ENCODE measurements around the gene PCSK1N. TPM values are rescaled to one million over a fixed set of nuclear protein-coding genes. Genes with fewer than 3 reads are reported as not detected.

Gene PCSK1N
- total RNA-seq, 4 donors from 2014 or later = 2.9 to 16.7 (median 8.5) TPM

DNA sequence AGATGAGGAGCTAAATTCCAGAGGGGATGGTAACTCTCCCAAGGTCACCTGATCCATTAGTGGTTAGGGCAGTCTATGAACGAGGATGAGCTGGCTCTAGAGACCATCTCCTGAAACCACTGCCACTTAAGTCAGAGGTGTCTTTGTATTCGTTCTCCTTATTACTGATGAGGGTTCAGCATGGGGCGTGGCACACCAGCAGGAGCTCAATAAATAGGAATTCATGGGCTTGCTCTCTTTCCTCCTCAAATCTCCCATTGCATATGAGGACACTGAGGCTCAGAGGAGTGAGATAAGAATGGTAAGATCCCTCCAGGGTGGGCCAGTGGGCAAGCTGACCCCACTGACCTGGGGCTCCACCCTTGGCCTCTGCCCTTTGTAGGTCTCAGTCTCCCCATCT is 50.7 kb downstream of the PCSK1N start:
- no peak for TF ChIP-seq POLR2A (IDR thresholded peaks at IDR 0.05)
- TF ChIP-seq, protein P1, sequence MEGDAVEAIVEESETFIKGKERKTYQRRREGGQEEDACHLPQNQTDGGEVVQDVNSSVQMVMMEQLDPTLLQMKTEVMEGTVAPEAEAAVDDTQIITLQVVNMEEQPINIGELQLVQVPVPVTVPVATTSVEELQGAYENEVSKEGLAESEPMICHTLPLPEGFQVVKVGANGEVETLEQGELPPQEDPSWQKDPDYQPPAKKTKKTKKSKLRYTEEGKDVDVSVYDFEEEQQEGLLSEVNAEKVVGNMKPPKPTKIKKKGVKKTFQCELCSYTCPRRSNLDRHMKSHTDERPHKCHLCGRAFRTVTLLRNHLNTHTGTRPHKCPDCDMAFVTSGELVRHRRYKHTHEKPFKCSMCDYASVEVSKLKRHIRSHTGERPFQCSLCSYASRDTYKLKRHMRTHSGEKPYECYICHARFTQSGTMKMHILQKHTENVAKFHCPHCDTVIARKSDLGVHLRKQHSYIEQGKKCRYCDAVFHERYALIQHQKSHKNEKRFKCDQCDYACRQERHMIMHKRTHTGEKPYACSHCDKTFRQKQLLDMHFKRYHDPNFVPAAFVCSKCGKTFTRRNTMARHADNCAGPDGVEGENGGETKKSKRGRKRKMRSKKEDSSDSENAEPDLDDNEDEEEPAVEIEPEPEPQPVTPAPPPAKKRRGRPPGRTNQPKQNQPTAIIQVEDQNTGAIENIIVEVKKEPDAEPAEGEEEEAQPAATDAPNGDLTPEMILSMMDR (IDR thresholded peaks at IDR 0.05) = no peak
- no peak overlapping the region for H3K4me3 ChIP-seq (ENCODE audit: low read depth, poor library complexity, severe bottlenecking)
- peak in 1 of 2 donors; percentile 17 for DNase-seq (ENCODE audit: low spot score in 2 of 2)
- intact Hi-C loops (cut with DNase I; ENCODE audit: low total_unique reads) = no loop called here
- 64 to 72% methylated on average over 3 of the region's 3 CpGs for WGBS, 2 donors

DNA sequence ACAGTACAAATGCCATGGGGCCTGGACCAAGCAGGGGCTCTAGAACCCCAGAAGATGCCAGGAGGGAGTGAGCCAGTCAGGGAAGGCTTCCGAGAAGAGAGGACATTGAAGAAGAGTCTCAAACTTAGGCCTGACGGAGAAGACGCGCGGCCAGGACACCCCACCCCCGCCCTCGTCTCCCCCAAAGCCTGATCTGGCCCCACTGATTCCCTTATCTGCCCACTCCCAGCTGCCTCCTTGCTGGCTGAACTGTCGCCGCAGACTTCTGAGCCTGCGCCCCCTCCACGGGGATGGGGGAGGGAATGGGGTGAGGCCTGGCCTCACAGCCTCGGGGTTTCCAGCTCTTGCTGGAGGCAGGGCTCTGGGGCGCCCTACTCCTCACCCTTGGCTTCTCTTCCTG is 52.6 kb downstream of the PCSK1N start:
- no peak for TF ChIP-seq POLR2A (IDR thresholded peaks at IDR 0.05)
- TF ChIP-seq, protein P1 (IDR thresholded peaks at IDR 0.05) = no peak
- no peak overlapping the region for H3K4me3 ChIP-seq (ENCODE audit: low read depth, poor library complexity, severe bottlenecking)
- no peak for DNase-seq (ENCODE audit: low spot score in 2 of 2)
- intact Hi-C loops (cut with DNase I; ENCODE audit: low total_unique reads) = no loop called here
- 77 to 85% methylated on average over 9 to 13 of the region's 13 CpGs for WGBS, 2 donors

DNA sequence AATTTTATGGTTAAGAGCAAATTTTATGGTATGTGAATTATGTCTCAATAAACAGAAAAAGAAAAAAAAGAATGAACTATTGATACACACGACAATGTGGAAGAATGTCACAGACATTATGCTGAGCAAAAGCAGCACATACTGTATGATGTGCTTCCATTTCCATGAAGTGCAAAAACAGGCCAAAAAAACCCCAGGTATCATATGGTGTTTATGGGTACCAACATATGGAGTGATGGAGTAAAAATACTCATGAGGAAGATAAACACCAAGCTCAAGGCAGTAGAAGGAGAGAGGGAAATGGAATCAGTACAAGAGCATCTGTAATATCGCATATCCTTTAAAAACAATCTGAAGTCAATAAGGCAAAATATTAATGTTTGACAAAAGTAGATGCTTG is 53.2 kb downstream of the PCSK1N start:
- H3K4me3 ChIP-seq (ENCODE audit: low read depth, poor library complexity, severe bottlenecking) = no peak overlapping the region
- TF ChIP-seq, protein P1 (IDR thresholded peaks at IDR 0.05) = no peak
- no peak for TF ChIP-seq POLR2A (IDR thresholded peaks at IDR 0.05)
- no peak for DNase-seq (ENCODE audit: low spot score in 2 of 2)
- 68 to 73% methylated on average over 2 of the region's 2 CpGs for WGBS, 2 donors
- intact Hi-C loops (cut with DNase I; ENCODE audit: low total_unique reads) = no loop called here

DNA sequence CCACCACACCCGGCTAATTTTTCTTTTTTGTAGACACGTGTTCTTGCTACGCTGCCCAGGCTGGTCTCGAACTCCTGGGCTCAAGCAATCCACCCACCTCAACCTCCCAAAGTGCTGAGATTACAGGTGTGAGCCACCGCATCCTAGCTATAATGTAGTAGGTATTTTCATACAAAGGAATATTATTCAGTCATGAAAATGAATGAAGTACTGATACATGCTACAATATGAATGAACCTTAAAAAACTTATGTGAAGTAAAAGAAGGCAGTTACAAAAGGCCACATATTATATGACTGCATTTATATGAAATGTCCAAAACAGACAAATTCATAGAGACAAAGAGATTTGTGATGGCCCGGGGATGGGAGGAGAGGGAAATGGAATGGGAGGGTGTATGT is 53.7 kb downstream of the PCSK1N start:
- no peak for DNase-seq (ENCODE audit: low spot score in 2 of 2)
- no peak overlapping the region for H3K4me3 ChIP-seq (ENCODE audit: low read depth, poor library complexity, severe bottlenecking)
- intact Hi-C loops (cut with DNase I; ENCODE audit: low total_unique reads) = no loop called here
- TF ChIP-seq POLR2A (IDR thresholded peaks at IDR 0.05) = no peak
- TF ChIP-seq, protein P1 (IDR thresholded peaks at IDR 0.05) = no peak
- 89 to 92% methylated on average over 6 of the region's 6 CpGs for WGBS, 2 donors

Other genes with a start within 250 kb of the PCSK1N start
- gene WDR13, start 238.1 kb downstream of the PCSK1N start, total RNA-seq = 100 to 1,000 TPM in 3 of 4 donors, 10 to 100 TPM in 1; 87.8 to 143 (median 121) TPM
- 1 to 10 TPM; 1.3 to 4.1 (median 3.2) TPM for gene WAS, start 151.8 kb downstream of the PCSK1N start, total RNA-seq
- gene SUV39H1, start 138.9 kb downstream of the PCSK1N start, total RNA-seq = 10 to 100 TPM in 1 of 4 donors, 1 to 10 TPM in 3; 6.7 to 15.0 (median 9.2) TPM
- not detected for gene GLOD5, start 73.9 kb downstream of the PCSK1N start, total RNA-seq
- not detected for gene GATA1, start 49.0 kb downstream of the PCSK1N start, total RNA-seq
- 10 to 100 TPM; 55.3 to 90.2 (median 67.9) TPM for gene HDAC6, start 33.5 kb downstream of the PCSK1N start, total RNA-seq
- not detected for gene ERAS, start 9.1 kb downstream of the PCSK1N start, total RNA-seq
- gene TIMM17B, start 62.2 kb upstream of the PCSK1N start, total RNA-seq = 10 to 100 TPM; 37.1 to 46.2 (median 42.2) TPM
- 10 to 100 TPM; 68.0 to 88.6 (median 73.6) TPM for gene PQBP1, start 62.3 kb upstream of the PCSK1N start, total RNA-seq
- gene SLC35A2, start 76.0 kb upstream of the PCSK1N start, total RNA-seq = 10 to 100 TPM; 14.0 to 27.9 (median 25.4) TPM
- 10 to 100 TPM in 1 of 4 donors, 1 to 10 TPM in 3; 5.2 to 10.3 (median 8.3) TPM for gene PIM2, start 83.4 kb upstream of the PCSK1N start, total RNA-seq
- 10 to 100 TPM; 47.2 to 66.8 (median 53.6) TPM for gene OTUD5, start 122.0 kb upstream of the PCSK1N start, total RNA-seq
- under 1 TPM; 0.08 to 0.72 (median 0.33) TPM for gene KCND1, start 136.2 kb upstream of the PCSK1N start, total RNA-seq
- gene GRIPAP1, start 166.7 kb upstream of the PCSK1N start, total RNA-seq = 10 to 100 TPM; 30.0 to 43.7 (median 32.4) TPM
- gene TFE3, start 207.7 kb upstream of the PCSK1N start, total RNA-seq = 10 to 100 TPM; 37.1 to 55.9 (median 53.6) TPM
- gene CCDC120, start 223.4 kb upstream of the PCSK1N start, total RNA-seq = 10 to 100 TPM; 33.7 to 51.9 (median 36.0) TPM
- 10 to 100 TPM in 1 of 4 donors, 1 to 10 TPM in 3; 6.2 to 11.2 (median 7.7) TPM for gene PRAF2, start 238.4 kb upstream of the PCSK1N start, total RNA-seq
- 100 to 1,000 TPM in 1 of 4 donors, 10 to 100 TPM in 3; 84.4 to 102 (median 87.8) TPM for gene WDR45, start 244.3 kb upstream of the PCSK1N start, total RNA-seq

All from lower leg skin (tissue), 4 donors.